CD4-positive, alpha-beta T cell treated with Interleukin-6 at 100 ng/mL for 8 hours (primary cell): ENCODE data around the gene IQSEC1.
A peak's percentile ranks its signal among the peaks of the same experiment; 100 is the strongest.

Experiments used
- DNase-seq: peaks from one replicate; pipeline ENCODE4 v3.0.0-alpha.2; 2020; ENCODE audit warnings: mixed read lengths, low spot score

IQSEC1 gene

GRCh38 chr3:13015286-13016082 is 57.7 kb downstream of the IQSEC1 start:
- peak; percentile 72 for DNase-seq

DNA sequence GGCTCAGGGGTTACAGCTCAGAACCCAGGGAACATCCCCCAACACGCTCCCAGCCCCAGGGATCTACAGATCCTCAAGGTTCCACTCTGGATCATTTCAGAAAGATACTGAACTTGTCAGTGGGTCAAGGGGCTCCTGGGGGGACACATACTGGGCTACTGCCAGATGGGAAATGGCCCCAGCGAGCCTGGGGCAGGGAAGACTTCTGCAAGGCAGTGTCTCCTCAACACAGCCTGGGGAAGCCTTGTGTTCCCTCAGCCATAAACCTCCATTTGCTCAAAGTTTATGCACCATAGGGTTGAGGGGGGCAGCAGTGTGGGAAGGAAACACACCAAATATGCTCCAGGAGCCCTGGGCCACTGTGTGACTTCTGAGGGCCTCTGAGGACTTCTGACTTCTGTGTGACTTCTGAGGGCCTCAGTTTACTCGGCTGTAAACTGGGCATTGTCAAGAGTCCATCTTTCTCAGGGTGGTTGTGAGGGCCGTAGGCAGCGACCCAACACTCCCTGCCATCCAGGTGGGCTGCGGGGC is 58.4 kb downstream of the IQSEC1 start:
- DNase-seq, result no peak

DNA sequence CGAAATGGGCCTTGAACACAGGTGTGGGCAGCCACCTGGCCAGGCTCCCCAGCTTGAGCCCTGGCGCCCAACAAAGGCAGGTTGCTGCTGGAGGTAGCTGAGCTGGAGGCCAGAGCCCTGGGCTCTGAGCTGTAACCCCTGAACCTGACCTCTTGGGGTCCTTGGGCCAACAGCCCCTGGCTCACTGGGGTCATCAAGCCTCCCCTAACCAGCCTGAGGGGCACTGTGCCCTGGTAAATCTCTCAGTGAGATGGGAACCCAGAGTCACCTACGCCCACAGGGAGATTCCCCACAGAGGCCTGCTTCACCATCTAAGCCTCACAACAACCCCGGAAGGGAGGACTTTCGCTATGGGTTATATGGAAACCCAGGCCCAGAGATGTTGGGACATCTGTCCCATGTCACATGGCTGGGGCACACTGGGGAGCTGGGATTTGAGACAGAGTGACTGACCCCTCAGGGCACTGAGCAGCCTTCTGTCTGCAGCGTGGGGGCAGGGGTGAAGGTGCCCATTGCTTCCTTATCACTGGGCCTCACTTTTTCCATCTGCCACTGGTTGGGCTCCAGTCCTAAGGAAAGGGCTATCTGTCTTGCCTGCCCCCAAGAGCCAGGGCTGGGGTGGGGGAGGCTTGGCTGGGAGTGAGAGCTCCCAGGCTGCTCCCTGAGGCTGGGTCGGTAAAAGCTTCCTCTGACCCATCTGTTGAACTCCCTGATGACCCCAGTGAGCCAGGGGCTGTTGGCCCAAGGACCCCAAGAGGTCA is 59.1 kb downstream of the IQSEC1 start:
- DNase-seq, result peak; percentile 42

DNA sequence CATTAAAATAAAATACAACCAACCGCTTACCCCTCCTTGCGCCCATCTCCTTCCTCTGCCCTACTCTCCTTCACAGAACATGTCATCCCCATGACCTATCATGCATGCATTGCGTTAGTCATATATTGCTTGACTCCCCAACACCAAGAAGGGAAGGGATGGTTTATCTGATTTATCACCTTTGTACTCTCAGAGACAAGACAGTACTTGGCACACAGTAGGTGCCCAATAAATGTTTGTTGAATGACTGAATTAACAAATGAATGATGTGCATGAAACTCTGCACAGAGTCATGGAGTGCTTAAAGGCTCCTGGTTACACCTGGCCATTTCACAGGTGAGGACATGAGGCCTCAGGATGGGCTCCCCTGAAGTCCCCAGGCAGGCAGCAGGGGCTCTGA is 59.7 kb downstream of the IQSEC1 start:
- no peak for DNase-seq

DNA sequence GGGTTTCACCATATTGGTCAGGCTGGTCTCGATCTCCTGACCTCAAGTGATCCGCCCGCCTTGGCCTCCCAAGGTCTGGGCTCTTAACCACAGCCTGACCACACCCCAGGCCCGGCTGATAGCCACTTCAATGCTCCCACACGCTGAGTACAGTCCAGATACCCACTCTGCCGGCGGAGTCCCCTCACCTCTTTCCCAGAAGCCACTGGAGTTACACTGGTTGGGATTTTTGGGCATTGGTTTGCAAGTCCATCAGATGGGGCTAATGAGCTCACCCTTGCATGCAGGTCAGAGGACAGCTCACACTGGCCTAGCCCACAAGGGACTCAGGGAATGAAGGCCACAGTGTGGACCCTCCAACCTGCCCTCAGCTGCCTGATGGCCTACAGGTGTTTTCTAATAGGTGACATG is 60.1 kb downstream of the IQSEC1 start:
- no peak for DNase-seq

GRCh38 chr3:13012221-13012691 is 61.0 kb downstream of the IQSEC1 start:
- DNase-seq, result peak; percentile 37

GRCh38 chr3:13011573-13012220 is 61.5 kb downstream of the IQSEC1 start:
- peak; percentile 92 for DNase-seq

DNA sequence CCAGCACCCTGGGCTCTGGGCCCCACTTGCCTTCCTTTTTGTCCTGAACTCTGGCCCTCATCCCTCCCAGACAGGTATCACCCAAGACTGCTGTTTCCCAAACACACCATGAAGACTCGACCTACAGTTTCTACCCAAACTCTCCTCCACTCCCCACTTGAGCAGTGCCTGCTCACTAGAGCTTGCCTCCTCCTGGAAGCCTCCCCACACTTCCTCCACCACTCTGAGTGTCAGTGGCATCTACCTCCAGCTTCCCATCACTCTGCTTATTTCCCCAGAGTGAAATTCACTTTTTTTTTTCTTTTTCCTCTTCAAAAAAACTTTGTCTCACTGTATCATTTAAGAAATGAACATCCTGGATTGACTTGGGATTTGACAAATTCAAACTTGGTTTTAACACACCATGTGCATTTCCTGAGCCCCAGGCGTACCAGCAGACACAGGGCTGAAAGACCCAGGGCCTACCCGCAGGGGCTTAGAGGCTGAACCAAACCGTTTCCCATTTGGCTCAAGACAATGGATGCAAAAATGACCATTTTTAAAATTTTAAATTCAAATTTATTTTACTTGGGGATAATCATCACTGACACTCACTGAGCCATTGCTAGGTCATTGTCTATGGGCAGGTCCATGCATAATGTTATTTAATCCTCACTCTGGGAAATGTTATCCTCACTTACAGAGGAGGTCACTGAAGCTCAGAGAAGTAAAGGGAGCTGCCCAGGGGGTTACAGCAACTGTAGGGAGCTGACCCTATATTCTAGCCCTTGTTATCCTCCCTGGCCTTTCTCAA is 62.3 kb downstream of the IQSEC1 start:
- no peak for DNase-seq

DNA sequence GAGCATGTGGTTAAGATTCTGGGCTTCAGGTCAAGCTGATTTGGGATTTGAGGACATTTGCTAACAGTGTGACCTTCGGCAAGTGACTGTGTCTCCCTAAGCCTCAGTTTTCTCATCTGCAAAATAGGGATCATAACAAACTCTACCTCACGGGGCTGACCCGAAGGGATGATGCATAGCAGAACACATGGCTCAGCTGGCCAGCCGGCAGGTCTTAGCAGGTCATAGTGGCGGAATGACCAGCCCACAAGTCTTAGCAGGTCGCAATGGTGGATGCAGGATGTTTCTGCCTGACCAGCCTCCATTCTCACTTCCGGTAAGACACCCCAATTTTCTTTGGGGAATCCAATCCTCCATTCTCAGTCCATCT is 63.3 kb downstream of the IQSEC1 start:
- no peak for DNase-seq

DNA sequence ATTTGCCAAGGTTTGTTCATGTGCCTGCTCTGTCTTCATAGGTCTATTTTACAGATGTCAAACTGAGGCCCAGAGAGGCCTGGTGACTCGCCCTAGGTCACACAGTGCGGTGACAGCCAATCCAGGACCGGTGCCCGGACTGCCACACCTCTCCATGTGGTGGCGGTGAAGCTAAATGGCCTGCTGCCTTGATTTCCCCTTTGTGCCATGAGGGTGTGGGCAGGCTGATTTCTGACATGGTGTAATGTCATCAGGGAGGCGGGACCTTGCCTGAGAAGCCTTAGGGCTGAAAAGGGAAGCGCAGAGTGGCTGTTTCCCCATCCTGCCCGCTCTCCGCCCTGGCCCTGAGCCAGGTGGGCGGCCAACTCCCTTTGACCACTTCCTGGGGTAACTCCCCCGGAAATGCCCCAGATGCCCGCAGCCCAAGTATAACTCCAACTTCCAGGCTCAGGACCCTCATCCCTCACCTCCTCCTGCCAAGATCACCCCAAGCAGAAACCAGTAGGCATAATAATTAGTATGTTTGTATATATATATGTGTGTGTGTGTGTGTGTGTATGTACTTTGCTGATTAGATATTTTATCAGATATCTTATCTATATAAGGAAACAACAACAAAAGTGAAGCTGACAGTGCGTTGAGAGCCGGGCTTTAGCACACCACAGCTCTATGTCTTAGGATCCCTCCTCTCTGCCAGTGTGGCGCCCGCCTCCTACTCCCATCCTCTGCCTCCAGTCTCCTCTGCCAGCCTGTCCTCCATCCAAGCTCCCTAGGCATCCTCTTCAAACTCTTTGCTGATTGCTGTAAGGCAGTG is 63.9 kb downstream of the IQSEC1 start:
- peak; percentile 69 for DNase-seq

GRCh38 chr3:13008155-13008995 is 64.9 kb downstream of the IQSEC1 start:
- no peak for DNase-seq

- DNase-seq, result no peak
Measured at GRCh38 chr3:13007251-13007941, 65.8 kb downstream of the IQSEC1 start.

DNA sequence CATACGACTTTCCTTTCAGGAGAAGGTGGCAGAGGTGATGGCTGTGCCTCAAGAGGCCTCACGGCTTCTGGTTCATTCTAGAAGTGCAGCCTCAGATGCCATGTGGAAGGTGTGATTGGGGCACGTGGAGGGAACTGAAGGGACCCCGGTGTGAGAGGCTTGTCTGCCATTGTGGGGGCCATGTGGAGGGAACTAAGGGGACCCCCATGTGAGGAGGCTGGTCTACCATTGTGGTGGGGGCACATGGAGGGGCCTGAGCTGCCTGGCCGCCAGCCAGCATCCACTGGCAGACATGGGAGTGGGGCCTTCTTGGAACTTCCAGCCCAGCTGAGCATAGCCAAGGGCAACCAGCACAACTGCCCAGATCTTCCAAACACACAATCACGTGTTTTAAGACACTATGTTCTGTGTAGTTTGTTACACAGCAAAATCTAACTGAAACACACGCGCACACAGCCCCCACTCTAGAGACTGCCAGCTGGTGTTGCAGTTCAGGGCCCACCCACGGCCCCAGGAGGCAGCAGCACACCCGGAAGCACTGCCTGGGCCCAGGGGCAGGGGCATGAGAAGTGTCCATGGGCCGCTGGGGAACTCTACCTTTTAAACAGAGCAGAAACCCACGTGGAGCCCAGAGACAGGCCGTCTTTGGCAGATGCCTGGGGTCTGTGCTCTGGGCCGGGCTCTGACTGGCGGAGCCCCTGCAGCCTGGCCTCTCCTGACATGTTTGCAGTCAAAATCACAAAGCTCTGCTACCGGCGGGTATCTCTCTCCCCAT is 66.8 kb downstream of the IQSEC1 start:
- DNase-seq, result no peak

GRCh38 chr3:13005301-13005700 is 67.9 kb downstream of the IQSEC1 start:
- DNase-seq, result no peak

DNA sequence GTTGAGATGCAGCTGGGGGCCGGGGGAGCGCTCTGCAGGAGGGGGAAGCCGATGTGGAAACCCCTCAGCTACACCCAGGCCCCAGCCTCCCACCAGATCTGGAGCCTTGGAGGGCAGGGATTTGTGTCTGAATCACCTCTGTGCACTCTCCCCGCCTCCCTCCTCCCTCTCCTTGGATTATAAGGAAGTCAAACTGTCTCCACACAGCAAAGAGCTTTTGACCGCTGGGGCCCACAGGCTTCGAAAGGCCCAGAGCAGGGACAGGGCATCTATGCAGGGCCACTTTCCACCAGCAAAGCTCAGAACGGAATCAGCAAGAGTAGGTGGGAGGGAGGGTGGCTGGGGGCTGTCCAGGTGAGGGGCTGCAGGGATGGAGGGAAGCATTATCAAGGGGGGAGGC is 68.9 kb downstream of the IQSEC1 start:
- DNase-seq, result no peak

GRCh38 chr3:13003608-13004007 is 69.6 kb downstream of the IQSEC1 start:
- no peak for DNase-seq

DNA sequence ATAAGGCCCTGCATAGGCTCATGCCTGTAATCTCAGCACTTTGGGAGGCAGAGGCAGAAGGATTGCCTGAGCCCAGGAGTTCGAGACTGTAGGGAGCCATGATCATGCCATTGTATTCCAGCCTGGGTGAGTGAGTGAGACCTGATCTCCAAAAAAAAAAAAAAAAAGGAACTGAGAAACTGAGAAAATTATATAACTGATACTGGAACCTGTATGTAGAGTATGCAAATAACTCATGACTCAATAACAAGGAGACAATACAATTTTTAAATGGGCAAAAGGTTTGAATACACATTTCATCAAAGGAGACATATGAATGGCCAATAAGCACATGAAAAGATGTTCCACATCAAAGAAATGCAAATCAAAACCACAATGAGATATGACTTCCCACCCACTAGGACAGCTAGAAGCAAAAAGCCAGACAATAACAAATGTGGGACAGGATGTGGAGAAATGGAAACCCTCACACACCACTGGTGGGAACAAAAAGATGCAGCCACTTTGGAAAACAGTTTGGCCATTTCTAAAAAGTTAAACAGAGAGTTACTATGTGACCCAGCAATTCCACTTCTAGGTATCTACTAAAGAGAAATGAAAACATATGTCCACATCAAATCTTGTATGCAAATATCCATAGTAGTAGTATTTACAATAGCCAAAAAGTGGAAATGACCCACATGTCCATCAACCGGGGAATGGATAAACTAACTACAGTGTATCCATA is 70.7 kb downstream of the IQSEC1 start:
- DNase-seq, result no peak
